ENCODE measurements around the gene COL4A5.

Gene COL4A5

GRCh38 chrX:108610141-108610540, 170.5 kb downstream of the COL4A5 start:
- H3K9me3 ChIP-seq (ENCODE audit: control insufficient read depth in 1 of 2, low read length in 2 of 2): no peaks in the 10 kb centered on the region
- H3K4me3 ChIP-seq (ENCODE audit: low read depth in 1 of 2, low read length in 2 of 2): no peak overlapping the region
- no peak overlapping the region for H3K9ac ChIP-seq (ENCODE audit: low read depth in 1 of 2, low read length in 2 of 2)
- H3K4me1 ChIP-seq (ENCODE audit: control insufficient read depth in 1 of 2, insufficient read depth in 2 of 2, low read length in 2 of 2): no peaks in the 10 kb centered on the region
- no peaks in the 10 kb centered on the region for H3K27me3 ChIP-seq (ENCODE audit: control insufficient read depth in 1 of 2, insufficient read depth in 2 of 2, low read length in 2 of 2)
- no peak overlapping the region for H3K27ac ChIP-seq (ENCODE audit: low read depth, low read length)
- no peaks in the 10 kb centered on the region for H3K36me3 ChIP-seq (ENCODE audit: control insufficient read depth in 1 of 2, insufficient read depth in 2 of 2, low read length in 2 of 2)

- Histone ChIP-seq H3K9me3 (ENCODE audit: control insufficient read depth in 1 of 2, low read length in 2 of 2) (no peaks in the 10 kb centered on the region), H3K27ac (ENCODE audit: low read depth, low read length) (no peak overlapping the region)
These were observed 175.0 kb downstream of the COL4A5 start for GRCh38 chrX:108614616-108615015.

GRCh38 chrX:108640817-108641216, 201.2 kb downstream of the COL4A5 start:
- H3K27ac ChIP-seq (ENCODE audit: low read depth, low read length): no peak overlapping the region
- no peaks in the 10 kb centered on the region for H3K27me3 ChIP-seq (ENCODE audit: control insufficient read depth in 1 of 2, insufficient read depth in 2 of 2, low read length in 2 of 2)
- H3K4me1 ChIP-seq (ENCODE audit: control insufficient read depth in 1 of 2, insufficient read depth in 2 of 2, low read length in 2 of 2): no peaks in the 10 kb centered on the region
- no peak overlapping the region for H3K4me3 ChIP-seq (ENCODE audit: low read depth in 1 of 2, low read length in 2 of 2)
- H3K36me3 ChIP-seq (ENCODE audit: control insufficient read depth in 1 of 2, insufficient read depth in 2 of 2, low read length in 2 of 2): no peaks in the 10 kb centered on the region
- no peak overlapping the region for H3K9ac ChIP-seq (ENCODE audit: low read depth in 1 of 2, low read length in 2 of 2)
- H3K9me3 ChIP-seq (ENCODE audit: control insufficient read depth in 1 of 2, low read length in 2 of 2): no peaks in the 10 kb centered on the region

More at GRCh38 chrX:108614616-108615015, 175.0 kb downstream of the COL4A5 start:
- Histone ChIP-seq H3K36me3 (ENCODE audit: control insufficient read depth in 1 of 2, insufficient read depth in 2 of 2, low read length in 2 of 2) (no peaks in the 10 kb centered on the region), H3K4me1 (ENCODE audit: control insufficient read depth in 1 of 2, insufficient read depth in 2 of 2, low read length in 2 of 2) (no peaks in the 10 kb centered on the region), H3K4me3 (ENCODE audit: low read depth in 1 of 2, low read length in 2 of 2) (no peak overlapping the region), H3K27me3 (ENCODE audit: control insufficient read depth in 1 of 2, insufficient read depth in 2 of 2, low read length in 2 of 2) (no peaks in the 10 kb centered on the region), H3K9ac (ENCODE audit: low read depth in 1 of 2, low read length in 2 of 2) (no peak overlapping the region)

- H3K4me1 ChIP-seq (ENCODE audit: control insufficient read depth in 1 of 2, insufficient read depth in 2 of 2, low read length in 2 of 2): no peaks in the 10 kb centered on the region
- H3K9ac ChIP-seq (ENCODE audit: low read depth in 1 of 2, low read length in 2 of 2): no peak overlapping the region
- no peaks in the 10 kb centered on the region for H3K27me3 ChIP-seq (ENCODE audit: control insufficient read depth in 1 of 2, insufficient read depth in 2 of 2, low read length in 2 of 2)
- no peaks in the 10 kb centered on the region for H3K36me3 ChIP-seq (ENCODE audit: control insufficient read depth in 1 of 2, insufficient read depth in 2 of 2, low read length in 2 of 2)
- H3K27ac ChIP-seq (ENCODE audit: low read depth, low read length): no peak overlapping the region
- no peaks in the 10 kb centered on the region for H3K9me3 ChIP-seq (ENCODE audit: control insufficient read depth in 1 of 2, low read length in 2 of 2)
- H3K4me3 ChIP-seq (ENCODE audit: low read depth in 1 of 2, low read length in 2 of 2): no peak overlapping the region
These were observed 202.1 kb downstream of the COL4A5 start for GRCh38 chrX:108641589-108642272.

- Histone ChIP-seq H3K4me1 (ENCODE audit: control insufficient read depth in 1 of 2, insufficient read depth in 2 of 2, low read length in 2 of 2) (no peaks in the 10 kb centered on the region), H3K4me3 (ENCODE audit: low read depth in 1 of 2, low read length in 2 of 2) (no peak overlapping the region), H3K27me3 (ENCODE audit: control insufficient read depth in 1 of 2, insufficient read depth in 2 of 2, low read length in 2 of 2) (no peaks in the 10 kb centered on the region), H3K9me3 (ENCODE audit: control insufficient read depth in 1 of 2, low read length in 2 of 2) (no peaks in the 10 kb centered on the region), H3K36me3 (ENCODE audit: control insufficient read depth in 1 of 2, insufficient read depth in 2 of 2, low read length in 2 of 2) (no peaks in the 10 kb centered on the region), H3K9ac (ENCODE audit: low read depth in 1 of 2, low read length in 2 of 2) (no peak overlapping the region), H3K27ac (ENCODE audit: low read depth, low read length) (no peak overlapping the region)
These were observed 202.6 kb downstream of the COL4A5 start for GRCh38 chrX:108642273-108642628.

- Histone ChIP-seq H3K4me1 (ENCODE audit: control insufficient read depth in 1 of 2, insufficient read depth in 2 of 2, low read length in 2 of 2) (no peaks in the 10 kb centered on the region), H3K27me3 (ENCODE audit: control insufficient read depth in 1 of 2, insufficient read depth in 2 of 2, low read length in 2 of 2) (no peaks in the 10 kb centered on the region), H3K4me3 (ENCODE audit: low read depth in 1 of 2, low read length in 2 of 2) (no peak overlapping the region), H3K36me3 (ENCODE audit: control insufficient read depth in 1 of 2, insufficient read depth in 2 of 2, low read length in 2 of 2) (no peaks in the 10 kb centered on the region), H3K9ac (ENCODE audit: low read depth in 1 of 2, low read length in 2 of 2) (no peak overlapping the region), H3K9me3 (ENCODE audit: control insufficient read depth in 1 of 2, low read length in 2 of 2) (no peaks in the 10 kb centered on the region), H3K27ac (ENCODE audit: low read depth, low read length) (no peak overlapping the region)
These were observed 225.1 kb downstream of the COL4A5 start for GRCh38 chrX:108664701-108665100.

- Histone ChIP-seq H3K27me3 (ENCODE audit: control insufficient read depth in 1 of 2, insufficient read depth in 2 of 2, low read length in 2 of 2) (no peaks in the 10 kb centered on the region), H3K9ac (ENCODE audit: low read depth in 1 of 2, low read length in 2 of 2) (no peak overlapping the region), H3K9me3 (ENCODE audit: control insufficient read depth in 1 of 2, low read length in 2 of 2) (no peaks in the 10 kb centered on the region), H3K27ac (ENCODE audit: low read depth, low read length) (no peak overlapping the region), H3K4me3 (ENCODE audit: low read depth in 1 of 2, low read length in 2 of 2) (no peak overlapping the region), H3K36me3 (ENCODE audit: control insufficient read depth in 1 of 2, insufficient read depth in 2 of 2, low read length in 2 of 2) (no peaks in the 10 kb centered on the region), H3K4me1 (ENCODE audit: control insufficient read depth in 1 of 2, insufficient read depth in 2 of 2, low read length in 2 of 2) (no peaks in the 10 kb centered on the region)
These were observed 226.5 kb downstream of the COL4A5 start for GRCh38 chrX:108666101-108666500.

GRCh38 chrX:108671526-108671925, 231.9 kb downstream of the COL4A5 start:
- no peak overlapping the region for H3K4me3 ChIP-seq (ENCODE audit: low read depth in 1 of 2, low read length in 2 of 2)
- no peaks in the 10 kb centered on the region for H3K36me3 ChIP-seq (ENCODE audit: control insufficient read depth in 1 of 2, insufficient read depth in 2 of 2, low read length in 2 of 2)
- H3K4me1 ChIP-seq (ENCODE audit: control insufficient read depth in 1 of 2, insufficient read depth in 2 of 2, low read length in 2 of 2): no peaks in the 10 kb centered on the region
- H3K27ac ChIP-seq (ENCODE audit: low read depth, low read length): no peak overlapping the region
- no peaks in the 10 kb centered on the region for H3K27me3 ChIP-seq (ENCODE audit: control insufficient read depth in 1 of 2, insufficient read depth in 2 of 2, low read length in 2 of 2)
- no peak overlapping the region for H3K9ac ChIP-seq (ENCODE audit: low read depth in 1 of 2, low read length in 2 of 2)
- H3K9me3 ChIP-seq (ENCODE audit: control insufficient read depth in 1 of 2, low read length in 2 of 2): no peaks in the 10 kb centered on the region

- Histone ChIP-seq H3K9me3 (ENCODE audit: control insufficient read depth in 1 of 2, low read length in 2 of 2) (no peaks in the 10 kb centered on the region), H3K4me1 (ENCODE audit: control insufficient read depth in 1 of 2, insufficient read depth in 2 of 2, low read length in 2 of 2) (no peaks in the 10 kb centered on the region), H3K9ac (ENCODE audit: low read depth in 1 of 2, low read length in 2 of 2) (no peak overlapping the region), H3K27me3 (ENCODE audit: control insufficient read depth in 1 of 2, insufficient read depth in 2 of 2, low read length in 2 of 2) (no peaks in the 10 kb centered on the region), H3K27ac (ENCODE audit: low read depth, low read length) (no peak overlapping the region), H3K36me3 (ENCODE audit: control insufficient read depth in 1 of 2, insufficient read depth in 2 of 2, low read length in 2 of 2) (no peaks in the 10 kb centered on the region), H3K4me3 (ENCODE audit: low read depth in 1 of 2, low read length in 2 of 2) (no peak overlapping the region)
These were observed 257.1 kb downstream of the COL4A5 start for GRCh38 chrX:108696690-108697089.

GRCh38 chrX:108699368-108699767, 259.7 kb downstream of the COL4A5 start:
- Histone ChIP-seq H3K27me3 (ENCODE audit: control insufficient read depth in 1 of 2, insufficient read depth in 2 of 2, low read length in 2 of 2) (no peaks in the 10 kb centered on the region), H3K27ac (ENCODE audit: low read depth, low read length) (no peak overlapping the region), H3K9ac (ENCODE audit: low read depth in 1 of 2, low read length in 2 of 2) (no peak overlapping the region), H3K9me3 (ENCODE audit: control insufficient read depth in 1 of 2, low read length in 2 of 2) (no peaks in the 10 kb centered on the region), H3K36me3 (ENCODE audit: control insufficient read depth in 1 of 2, insufficient read depth in 2 of 2, low read length in 2 of 2) (no peaks in the 10 kb centered on the region), H3K4me1 (ENCODE audit: control insufficient read depth in 1 of 2, insufficient read depth in 2 of 2, low read length in 2 of 2) (no peaks in the 10 kb centered on the region), H3K4me3 (ENCODE audit: low read depth in 1 of 2, low read length in 2 of 2) (no peak overlapping the region)

GRCh38 chrX:108701633-108702032, 262.0 kb downstream of the COL4A5 start:
- Histone ChIP-seq H3K27me3 (ENCODE audit: control insufficient read depth in 1 of 2, insufficient read depth in 2 of 2, low read length in 2 of 2) (no peaks in the 10 kb centered on the region), H3K9me3 (ENCODE audit: control insufficient read depth in 1 of 2, low read length in 2 of 2) (no peaks in the 10 kb centered on the region), H3K36me3 (ENCODE audit: control insufficient read depth in 1 of 2, insufficient read depth in 2 of 2, low read length in 2 of 2) (no peaks in the 10 kb centered on the region), H3K9ac (ENCODE audit: low read depth in 1 of 2, low read length in 2 of 2) (no peak overlapping the region), H3K4me3 (ENCODE audit: low read depth in 1 of 2, low read length in 2 of 2) (no peak overlapping the region), H3K4me1 (ENCODE audit: control insufficient read depth in 1 of 2, insufficient read depth in 2 of 2, low read length in 2 of 2) (no peaks in the 10 kb centered on the region), H3K27ac (ENCODE audit: low read depth, low read length) (no peak overlapping the region)

Measured in duodenal mucosa (tissue), 2 donors.